Heart right ventricle (tissue), 16 donors: Measurements from ENCODE around the gene ATP11B. TPM values are rescaled to one million over a fixed set of nuclear protein-coding genes. Genes with fewer than 3 reads are reported as not detected.

ENCODE experiments used
- ATAC-seq, 8 donors: fragments of 200-7000 bp; cut with Tn5 transposase; one replicate each; pipeline ENCODE4 v1.9.1; 2020; ENCODE audit warnings: mild to moderate bottlenecking in 8 of 8, moderate library complexity in 8 of 8, moderate number of reproducible peaks in 1 of 8
- DNase-seq, 2 donors: peaks; one replicate each; pipeline ENCODE4 v3.0.0-alpha.2; 2020
- H3K27ac ChIP-seq, 10 donors: fragments of 200-600 bp; sonication (generic) in 2 of 10; one replicate each; pipeline versions ENCODE4 v1.5.0 to v1.8.0; 2020 to 2022; ENCODE audit warnings: mild to moderate bottlenecking in 3 of 10
- H3K27me3 ChIP-seq, 7 donors: fragments of 200-600 bp; one replicate each; pipeline ENCODE4 v1.8.0; 2021 to 2022; ENCODE audit warnings: mild to moderate bottlenecking in 2 of 7
- H3K36me3 ChIP-seq, 9 donors: fragments of 200-600 bp; sonication (generic) in 1 of 9; one replicate each; pipeline versions ENCODE4 v1.5.0 to v1.8.0; 2020 to 2022; ENCODE audit warnings: mild to moderate bottlenecking in 2 of 9
- H3K4me1 ChIP-seq, 9 donors: fragments of 200-600 bp; sonication (generic) in 1 of 9; one replicate each; pipeline versions ENCODE4 v1.5.0 to v1.8.0; 2020 to 2022; ENCODE audit warnings: mild to moderate bottlenecking in 4 of 9
- H3K4me3 ChIP-seq, 10 donors: fragments of 200-600 bp; sonication (generic) in 2 of 10; one replicate each; pipeline versions ENCODE4 v1.5.0 to v1.8.0; 2020 to 2022; ENCODE audit warnings: mild to moderate bottlenecking in 7 of 10, moderate library complexity in 2 of 10
- H3K9me3 ChIP-seq, 11 donors: fragments of 200-600 bp in 10 of 11; sonication (generic) in 2 of 11; one replicate each; pipeline versions ENCODE4 v1.5.0 to v1.8.0; 2013 to 2022; ENCODE audit warnings: mild to moderate bottlenecking in 2 of 11, control low read depth in 1 of 11, moderate library complexity in 1 of 11
- CTCF ChIP-seq, 9 donors: fragments of 200-600 bp; sonication (generic) in 2 of 9; IDR thresholded peaks; one replicate each; pipeline versions ENCODE4 v1.5.0 to v1.8.0; 2021 to 2022; ENCODE audit warnings: antibody characterized with exemption in 9 of 9, mild to moderate bottlenecking in 5 of 9, moderate library complexity in 1 of 9
- WGBS, 2 donors: extraction: QIAGEN DNeasy Blood & Tissue Kit; methylation state at CpG; one replicate each; pipeline ENCODE4 v1.1.7; 2013; ENCODE audit warnings: inconsistent platforms in 1 of 2; 5-methylcytosine and 5-hydroxymethylcytosine counted together
- intact Hi-C, 10 donors: fragments of 100-400 bp; cut with DNase I; formaldehyde crosslinking; loops; one replicate each; pipeline versions ENCODE4 v1.11.1 to v1.14.2; 2022
- polyA plus RNA-seq, 2 donors: library from polyadenylated mRNA; stranded (reverse); fragments of 200-250 nt; gene quantifications; one replicate each; pipeline ENCODE4 v1.2.3, GENCODE V29; 2013
- total RNA-seq, 10 donors: library from RNA; stranded (reverse); fragmentation: NEBNext Ultra II Directional in 3 of 10; extraction: Animal tissue kit (Norgen Biotek cat#: 25700) in 3 of 10; gene quantifications; one replicate each; pipeline versions ENCODE4 v1.2.1 to v1.2.4, GENCODE V29; 2021 to 2023
- donor health status: Arrhythmogenic right ventricular cardiomyopathy.
- donor health status: ischemic (EF 13 %, LVEDD 7.1; RV severe dilation, severe dysfunction).
- donor health status: healthy with polysubstance abuse.
- donor health status: DM: no; HTN: yes; CAD: no.
- donor health status: DM: no; HTN: no; CAD: no.
- donor health status: ischemic (EF 25% LVEDD 6.9; RV normal size, moderate dysfunction).
- donor health status: ischemic (EF 25% LVEDD 5.7; RV mildly dilated, moderate dysfunction).
- donor health status: healthy.
- donor health status: DM: yes; HTN: yes; CAD: no.
- donor health status: Ischemic cardiomyopathy.
- donor health status: ischemic (EF 35%, LVEDD 5.7; RV mildly dilated, moderate dysfunction).
- donor health status: nonischemic (EF 11% LVEDD 7.7; RV severe dilation, severe dysfunction).
- donor health status: DM: yes; HTN: yes; CAD: no.
- donor health status: PGD.
- donor health status: ischemic (EF 29% LVEDD 5.4; RV normal size, mild dysfunction).
- donor health status: nonischemic (EF 23%, LVEDD 6.1; RV moderate dilation, normal function).

The ATP11B gene
- total and polyA plus RNA-seq, 12 donors = 5.3 to 47.8 (median 36.8) TPM

GRCh38 chr3:182837855-182838454 lies 44.7 kb downstream of the ATP11B start:
- peak in 7 of 9 donors; percentile 34 to 69 (median 57) for TF ChIP-seq CTCF (IDR thresholded peaks at IDR 0.05)
- 21 to 51% methylated on average over 3 of the region's 3 CpGs for WGBS, 2 donors
- Histone ChIP-seq H3K27me3 (no peaks in the 10 kb centered on the region), H3K9me3 (no peaks in the 10 kb centered on the region), H3K4me3 (no peak overlapping the region), H3K4me1 (no peaks in the 10 kb centered on the region), H3K27ac (no peak overlapping the region), H3K36me3 (peaks cover 0 to 93% (median 0%) of the 10 kb centered on the region in 9 donors)
- no peak for DNase-seq
- intact Hi-C loops = loop anchor here (2.0 to 5.0 kb wide), 5 partner anchors 41 to 126 kb away; no protein-coding TSS in a partner anchor
- no peak for ATAC-seq

GRCh38 chr3:182843478-182843877 lies 50.2 kb downstream of the ATP11B start:
- Histone ChIP-seq H3K9me3 (no peaks in the 10 kb centered on the region), H3K27me3 (no peaks in the 10 kb centered on the region), H3K4me1 (no peaks in the 10 kb centered on the region), H3K4me3 (no peak overlapping the region), H3K36me3 (peaks cover 0 to 97% (median 21%) of the 10 kb centered on the region in 9 donors), H3K27ac (no peak overlapping the region)
- ATAC-seq (no peak), DNase-seq (no peak)
- no peak for TF ChIP-seq CTCF (IDR thresholded peaks at IDR 0.05)
- WGBS, 2 donors = 83 to 87% methylated on average over 4 of the region's 4 CpGs
- intact Hi-C loops = no loop called here

- H3K9me3 ChIP-seq = no peaks in the 10 kb centered on the region
- no peak for DNase-seq
- H3K4me3 ChIP-seq = no peak overlapping the region
- H3K36me3 ChIP-seq = peaks cover 0 to 100% (median 65%) of the 10 kb centered on the region in 9 donors
- H3K27me3 ChIP-seq = no peaks in the 10 kb centered on the region
- no peaks in the 10 kb centered on the region for H3K4me1 ChIP-seq
- TF ChIP-seq CTCF (IDR thresholded peaks at IDR 0.05) = no peak
- no peak for ATAC-seq
- H3K27ac ChIP-seq = no peak overlapping the region
- intact Hi-C loops = no loop called here
Measured at GRCh38 chr3:182848906-182849305, 55.6 kb downstream of the ATP11B start.

GRCh38 chr3:182855076-182855475 lies 61.8 kb downstream of the ATP11B start:
- Histone ChIP-seq H3K27me3 (no peaks in the 10 kb centered on the region), H3K4me3 (no peak overlapping the region), H3K4me1 (no peaks in the 10 kb centered on the region), H3K9me3 (no peaks in the 10 kb centered on the region), H3K36me3 (peaks cover 0 to 99% (median 45%) of the 10 kb centered on the region in 9 donors), H3K27ac (no peak overlapping the region)
- intact Hi-C loops = no loop called here
- no peak for TF ChIP-seq CTCF (IDR thresholded peaks at IDR 0.05)
- DNase-seq = no peak
- ATAC-seq = no peak
